AG09309 (cell line): Measurements from ENCODE around the gene CNTNAP2.

ENCODE experiments used
- DNase-seq: peaks from one replicate; pipeline ENCODE4 v3.0.0-alpha.2; 2010; ENCODE audit warnings: low read depth
- H3K4me3 ChIP-seq: 2 replicates; pipeline ENCODE4 v1.5.1; 2011; ENCODE audit warnings: mild to moderate bottlenecking, low read depth, low read length, moderate library complexity; ENCODE audit not compliant: control insufficient read depth
- CTCF ChIP-seq: IDR thresholded peaks from 2 replicates; pipeline ENCODE4 v1.5.1; 2011; ENCODE audit warnings: mild to moderate bottlenecking, low read depth, low read length, inconsistent platforms; ENCODE audit not compliant: insufficient read depth, control insufficient read depth; ENCODE audit errors: missing control alignments

Gene CNTNAP2

GRCh38 chr7:147249956-147250355 is 1133.4 kb downstream of the CNTNAP2 start:
- no peak overlapping the region for H3K4me3 ChIP-seq
- no peak for DNase-seq
- no peak for TF ChIP-seq CTCF

- H3K4me3 ChIP-seq: no peak overlapping the region
- no peak for DNase-seq
- no peak for TF ChIP-seq CTCF
These were observed 1135.2 kb downstream of the CNTNAP2 start for GRCh38 chr7:147251751-147252325.

GRCh38 chr7:147261693-147262092 is 1145.1 kb downstream of the CNTNAP2 start:
- no peak for TF ChIP-seq CTCF
- no peak for DNase-seq
- no peak overlapping the region for H3K4me3 ChIP-seq

- no peak for TF ChIP-seq CTCF
- no peak for DNase-seq
- no peak overlapping the region for H3K4me3 ChIP-seq
These were observed 1148.9 kb downstream of the CNTNAP2 start for GRCh38 chr7:147265528-147265927.

GRCh38 chr7:147276106-147276505 is 1159.5 kb downstream of the CNTNAP2 start:
- no peak for TF ChIP-seq CTCF
- no peak for DNase-seq
- H3K4me3 ChIP-seq: no peak overlapping the region

- DNase-seq: no peak
- no peak for TF ChIP-seq CTCF
- H3K4me3 ChIP-seq: no peak overlapping the region
These were observed 1160.3 kb downstream of the CNTNAP2 start for GRCh38 chr7:147276783-147277370.
